Loucy (cell line): ENCODE measurements around the gene P4HB.

ENCODE experiments used
- CTCF ChIP-seq: fragments of 200-600 bp; sonication (generic); conservative IDR thresholded peaks from 2 replicates; pipeline ENCODE4 v1.5.1; 2014; ENCODE audit warnings: mild to moderate bottlenecking, antibody characterized with exemption, low read length
- EZH2phosphoT487 ChIP-seq: fragments of 200-600 bp; IDR thresholded peaks from 2 replicates; pipeline ENCODE4 v1.6.1; 2018; ENCODE audit warnings: antibody characterized with exemption, mild to moderate bottlenecking, moderate library complexity, borderline replicate concordance

- TF ChIP-seq CTCF (no peak), EZH2phosphoT487 (no peak)
These were observed 17.4 kb downstream of the P4HB start for GRCh38 chr17:81842725-81843504.
